ENCODE measurements around the gene KSR1. TPM values are rescaled to one million over a fixed set of nuclear protein-coding genes. Genes with fewer than 3 reads are reported as not detected.

Gene KSR1
- total RNA-seq, 2 donors from 2014 or later: 13.9 to 16.5 TPM

DNA sequence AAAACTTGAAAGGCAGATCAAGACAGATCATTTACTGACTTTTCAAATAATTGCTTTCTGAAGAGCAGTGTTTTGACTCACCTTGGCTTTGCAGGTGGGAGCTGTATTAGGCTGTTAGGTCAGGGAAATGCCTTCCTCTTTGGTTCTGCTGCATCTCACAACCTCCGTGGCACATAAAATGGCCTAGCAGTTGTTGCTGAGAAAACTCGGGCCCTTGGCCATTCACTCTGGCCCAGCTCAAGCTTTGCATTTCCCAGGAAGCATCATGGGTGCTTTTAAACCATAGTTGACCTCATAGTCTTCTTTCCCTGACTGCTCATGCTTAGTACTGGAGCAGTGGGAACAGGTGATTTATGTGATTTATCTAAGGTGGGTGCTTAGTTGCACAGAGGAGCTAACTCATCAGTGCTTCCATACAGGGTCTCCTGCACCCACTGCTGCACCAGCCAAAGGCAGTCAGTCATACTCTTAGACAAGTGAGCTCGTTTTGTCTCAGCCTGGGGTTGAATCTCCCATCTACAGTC lies 83.6 kb downstream of the KSR1 start:
- no peaks in the 10 kb centered on the region for H3K9me3 ChIP-seq
- peaks cover 15% of the 10 kb centered on the region for H3K4me1 ChIP-seq
- H3K9ac ChIP-seq (ENCODE audit: low read depth in 2 of 2, low read length in 2 of 2): no peak overlapping the region
- H3K27ac ChIP-seq: peak overlapping the region; percentile 67
- TF ChIP-seq, protein P1, sequence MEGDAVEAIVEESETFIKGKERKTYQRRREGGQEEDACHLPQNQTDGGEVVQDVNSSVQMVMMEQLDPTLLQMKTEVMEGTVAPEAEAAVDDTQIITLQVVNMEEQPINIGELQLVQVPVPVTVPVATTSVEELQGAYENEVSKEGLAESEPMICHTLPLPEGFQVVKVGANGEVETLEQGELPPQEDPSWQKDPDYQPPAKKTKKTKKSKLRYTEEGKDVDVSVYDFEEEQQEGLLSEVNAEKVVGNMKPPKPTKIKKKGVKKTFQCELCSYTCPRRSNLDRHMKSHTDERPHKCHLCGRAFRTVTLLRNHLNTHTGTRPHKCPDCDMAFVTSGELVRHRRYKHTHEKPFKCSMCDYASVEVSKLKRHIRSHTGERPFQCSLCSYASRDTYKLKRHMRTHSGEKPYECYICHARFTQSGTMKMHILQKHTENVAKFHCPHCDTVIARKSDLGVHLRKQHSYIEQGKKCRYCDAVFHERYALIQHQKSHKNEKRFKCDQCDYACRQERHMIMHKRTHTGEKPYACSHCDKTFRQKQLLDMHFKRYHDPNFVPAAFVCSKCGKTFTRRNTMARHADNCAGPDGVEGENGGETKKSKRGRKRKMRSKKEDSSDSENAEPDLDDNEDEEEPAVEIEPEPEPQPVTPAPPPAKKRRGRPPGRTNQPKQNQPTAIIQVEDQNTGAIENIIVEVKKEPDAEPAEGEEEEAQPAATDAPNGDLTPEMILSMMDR (IDR thresholded peaks at IDR 0.05): no peak
- no peaks in the 10 kb centered on the region for H3K27me3 ChIP-seq
- no peaks in the 10 kb centered on the region for H3K36me3 ChIP-seq
- no peak overlapping the region for H3K4me3 ChIP-seq
- intact Hi-C loops (cut with DNase I): no loop called here
- DNase-seq: no peak

DNA sequence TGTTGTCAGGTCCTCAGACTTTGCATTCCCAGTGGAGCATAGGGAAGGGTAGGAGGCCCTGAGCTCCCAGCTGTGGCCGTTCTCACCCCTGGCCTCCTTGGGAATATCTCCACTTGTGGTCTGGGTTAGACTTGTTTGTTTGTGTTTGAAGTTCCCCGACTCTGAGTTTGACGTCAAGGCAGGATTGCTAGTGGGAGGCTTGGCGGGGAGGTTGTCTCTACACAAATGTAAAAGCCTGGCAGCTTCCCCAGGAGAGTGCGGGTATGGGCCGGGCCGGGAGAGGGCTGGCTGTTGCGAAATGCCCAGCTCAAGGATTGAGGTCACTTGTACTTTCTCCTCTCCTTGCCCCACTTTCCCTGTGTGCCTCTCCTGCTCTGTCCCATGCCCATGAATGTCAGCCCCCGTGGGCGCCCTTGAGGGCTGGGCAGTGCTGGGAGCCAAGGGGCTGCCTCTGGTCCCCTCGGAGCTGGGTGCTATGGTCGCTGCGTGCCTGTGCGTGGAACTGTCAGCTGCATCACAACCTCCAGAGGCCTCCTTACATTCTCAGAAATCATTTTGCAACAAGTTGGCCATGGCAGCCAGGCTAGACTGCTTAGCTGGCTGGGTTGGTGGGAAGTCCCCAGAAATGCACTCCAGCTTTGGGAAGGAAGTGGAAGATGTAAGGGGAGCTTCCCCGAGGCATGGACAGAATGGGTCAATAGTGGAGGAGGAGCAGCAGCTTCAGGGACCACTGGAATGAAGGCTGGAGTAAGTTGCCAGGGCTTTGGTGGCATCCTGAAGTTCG lies 84.3 kb downstream of the KSR1 start:
- TF ChIP-seq, protein P1 (IDR thresholded peaks at IDR 0.05): no peak
- intact Hi-C loops (cut with DNase I): no loop called here
- Histone ChIP-seq H3K36me3 (no peaks in the 10 kb centered on the region), H3K4me1 (peaks cover 8% of the 10 kb centered on the region), H3K9ac (ENCODE audit: low read depth in 2 of 2, low read length in 2 of 2) (peak overlapping the region in 1 of 2 donors; percentile 27), H3K4me3 (no peak overlapping the region), H3K9me3 (no peaks in the 10 kb centered on the region), H3K27ac (peak overlapping the region; percentile 67), H3K27me3 (no peaks in the 10 kb centered on the region)
- DNase-seq: peak; percentile 75

DNA sequence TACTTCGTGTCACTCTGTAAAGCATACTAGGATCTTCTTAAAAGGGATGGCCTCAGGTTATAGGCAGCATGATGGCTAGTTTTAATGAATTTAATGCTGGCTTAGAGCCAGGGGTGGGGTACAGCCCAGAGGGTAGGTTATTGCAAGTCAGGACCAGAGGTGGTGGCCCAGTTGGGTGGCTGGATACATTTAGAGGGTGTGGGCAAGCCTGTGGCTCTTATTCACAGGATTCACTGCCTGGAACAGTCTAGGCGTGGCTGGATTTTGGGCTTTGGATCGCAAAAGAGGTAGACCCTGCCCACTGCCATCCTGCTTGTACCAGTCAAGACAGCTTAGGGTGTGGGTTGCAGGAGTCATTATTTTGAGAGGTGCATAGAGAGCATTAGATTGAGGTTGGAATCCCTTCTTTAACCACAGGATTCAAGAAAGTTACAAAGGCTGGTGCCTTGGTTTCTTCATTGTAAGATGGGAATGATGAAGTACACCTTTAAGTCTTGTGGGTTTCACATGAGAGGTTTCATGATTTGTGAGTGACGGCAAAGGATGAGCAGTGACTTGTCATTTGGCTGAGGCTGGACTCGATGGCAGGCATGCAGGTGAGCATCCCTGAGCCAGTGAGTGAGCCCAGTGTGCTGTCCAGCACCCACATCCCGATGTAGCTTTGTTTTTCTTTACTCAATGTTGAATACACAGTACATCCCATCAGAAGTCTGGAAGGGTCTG lies 85.2 kb downstream of the KSR1 start:
- Histone ChIP-seq H3K9ac (ENCODE audit: low read depth in 2 of 2, low read length in 2 of 2) (no peak overlapping the region), H3K4me1 (peaks cover 1% of the 10 kb centered on the region), H3K27ac (no peak overlapping the region), H3K4me3 (no peak overlapping the region), H3K27me3 (no peaks in the 10 kb centered on the region), H3K9me3 (no peaks in the 10 kb centered on the region), H3K36me3 (no peaks in the 10 kb centered on the region)
- TF ChIP-seq, protein P1 (IDR thresholded peaks at IDR 0.05): no peak
- DNase-seq: no peak
- intact Hi-C loops (cut with DNase I): no loop called here

DNA sequence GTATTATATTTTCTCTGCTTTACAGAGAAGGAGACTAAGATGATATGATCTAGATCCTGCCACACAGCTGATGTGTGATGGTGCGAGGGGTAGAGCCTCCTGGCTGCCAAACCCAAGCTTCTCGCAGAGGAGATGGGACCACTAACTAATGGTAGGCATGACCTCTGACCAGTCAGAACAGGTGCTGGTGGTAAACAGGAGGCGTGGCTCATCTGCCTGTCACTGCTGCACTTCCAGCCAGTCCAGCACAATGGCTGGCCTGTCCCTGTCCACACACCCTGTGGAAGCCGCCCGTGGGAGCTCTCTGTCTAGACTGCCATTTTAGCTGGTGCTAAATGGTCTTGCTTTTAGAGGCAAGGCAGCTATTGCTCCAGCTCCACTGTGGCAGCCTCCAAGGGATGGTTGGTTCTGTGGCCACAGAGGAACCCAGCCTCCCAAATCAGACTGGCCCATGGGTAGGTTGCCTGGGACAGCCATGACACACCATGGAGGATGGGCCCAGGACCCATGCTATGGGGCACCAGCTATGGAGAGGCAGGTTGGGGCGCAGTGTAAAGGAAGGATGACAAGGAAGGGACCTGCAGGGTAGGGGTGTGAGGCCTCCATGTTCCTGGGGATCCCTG lies 86.7 kb downstream of the KSR1 start:
- H3K4me1 ChIP-seq: no peaks in the 10 kb centered on the region
- H3K36me3 ChIP-seq: no peaks in the 10 kb centered on the region
- H3K9ac ChIP-seq (ENCODE audit: low read depth in 2 of 2, low read length in 2 of 2): no peak overlapping the region
- TF ChIP-seq, protein P1 (IDR thresholded peaks at IDR 0.05): no peak
- no peaks in the 10 kb centered on the region for H3K9me3 ChIP-seq
- no peak overlapping the region for H3K4me3 ChIP-seq
- no peak for DNase-seq
- no peaks in the 10 kb centered on the region for H3K27me3 ChIP-seq
- intact Hi-C loops (cut with DNase I): no loop called here
- peak overlapping the region; percentile 32 for H3K27ac ChIP-seq

DNA sequence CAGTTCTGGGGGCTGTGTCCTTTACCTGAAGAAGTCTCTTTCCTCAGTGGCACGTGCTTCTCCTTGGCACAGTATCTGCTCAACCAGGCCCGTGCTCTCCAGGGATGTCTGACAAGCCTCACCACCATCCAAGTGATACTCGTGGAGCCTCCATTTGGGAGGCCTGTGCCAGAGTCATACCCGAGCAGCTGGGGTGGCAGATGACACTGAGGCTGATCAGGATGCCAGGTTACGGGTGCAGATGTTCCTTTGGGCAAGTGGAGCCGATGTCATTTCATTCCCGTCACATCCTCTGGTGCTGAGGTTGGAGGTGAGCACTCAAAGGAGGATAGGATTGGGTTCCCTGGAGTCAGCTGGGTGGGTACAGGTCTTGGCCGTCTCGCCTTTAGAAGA lies 87.2 kb downstream of the KSR1 start:
- Histone ChIP-seq H3K4me3 (no peak overlapping the region), H3K9ac (ENCODE audit: low read depth in 2 of 2, low read length in 2 of 2) (no peak overlapping the region), H3K36me3 (no peaks in the 10 kb centered on the region), H3K9me3 (no peaks in the 10 kb centered on the region), H3K27me3 (no peaks in the 10 kb centered on the region), H3K27ac (no peak overlapping the region), H3K4me1 (no peaks in the 10 kb centered on the region)
- no peak for DNase-seq
- TF ChIP-seq, protein P1 (IDR thresholded peaks at IDR 0.05): no peak
- intact Hi-C loops (cut with DNase I): no loop called here
